ENCODE data around the gene OSTC.

The OSTC gene

GRCh38 chr4:108650212-108651013 is at the start of gene OSTC:
Gene OSTC, plus strand, starts transcription at chr4:108650599. Its CDS starts 57 bp downstream, at chr4:108650656.
- peak; percentile 98 for DNase-seq

- no peak for DNase-seq
Measured at GRCh38 chr4:108601106-108601505, 49.3 kb upstream of the OSTC start.

GRCh38 chr4:108601532-108601931 is 48.9 kb upstream of the OSTC start:
- no peak for DNase-seq

GRCh38 chr4:108602163-108602562 is 48.2 kb upstream of the OSTC start:
- DNase-seq, result no peak

- no peak for DNase-seq
Measured at GRCh38 chr4:108607079-108607815, 43.2 kb upstream of the OSTC start.

- DNase-seq, result no peak
Measured at GRCh38 chr4:108611365-108611764, 39.0 kb upstream of the OSTC start.

GRCh38 chr4:108612365-108612764 is 38.0 kb upstream of the OSTC start:
- no peak for DNase-seq

GRCh38 chr4:108619372-108620100 is 30.9 kb upstream of the OSTC start:
- DNase-seq, result peak; percentile 33

- peak; percentile 99 for DNase-seq
Measured at GRCh38 chr4:108620101-108620932, 30.1 kb upstream of the OSTC start, which contains the start of gene RPL34. Gene RPL34, plus strand, starts transcription at chr4:108620576. Its CDS starts 1,384 bp downstream, at chr4:108621960.

- DNase-seq, result no peak
Measured at GRCh38 chr4:108620933-108621905, 29.2 kb upstream of the OSTC start.

GRCh38 chr4:108622022-108622421 is 28.4 kb upstream of the OSTC start:
- DNase-seq, result no peak

GRCh38 chr4:108622828-108623227 is 27.6 kb upstream of the OSTC start:
- DNase-seq, result no peak

- DNase-seq, result no peak
Measured at GRCh38 chr4:108624263-108625056, 25.9 kb upstream of the OSTC start.

GRCh38 chr4:108626056-108626455 is 24.3 kb upstream of the OSTC start:
- no peak for DNase-seq

- DNase-seq, result no peak
Measured at GRCh38 chr4:108628411-108628810, 22.0 kb upstream of the OSTC start.

- no peak for DNase-seq
Measured at GRCh38 chr4:108635070-108635655, 15.2 kb upstream of the OSTC start.

- no peak for DNase-seq
Measured at GRCh38 chr4:108636246-108636645, 14.2 kb upstream of the OSTC start.

- no peak for DNase-seq
Measured at GRCh38 chr4:108637856-108638255, 12.5 kb upstream of the OSTC start.

- no peak for DNase-seq
Measured at GRCh38 chr4:108644237-108644636, 6.2 kb upstream of the OSTC start.

GRCh38 chr4:108646706-108647105 is 3.7 kb upstream of the OSTC start:
- DNase-seq, result no peak
